Stimulated activated CD8-positive, alpha-beta memory T cell treated with anti-CD3 and anti-CD28 coated beads, Interleukin-12 subunit alpha, Interleukin-12 subunit beta, amount 100 ng/mL, for 24 hours (primary cell): ENCODE results near the gene IMPG1.
"Not testable (repeated sequence)": the region's sequence is repeated elsewhere in the genome, so short reads cannot be mapped to it uniquely, and the experiment has no call there.

ENCODE experiments used
- DNase-seq: peaks from one replicate; pipeline ENCODE4 v3.0.0-alpha.2; 2020; ENCODE audit errors: extremely low read depth

The IMPG1 gene

DNA sequence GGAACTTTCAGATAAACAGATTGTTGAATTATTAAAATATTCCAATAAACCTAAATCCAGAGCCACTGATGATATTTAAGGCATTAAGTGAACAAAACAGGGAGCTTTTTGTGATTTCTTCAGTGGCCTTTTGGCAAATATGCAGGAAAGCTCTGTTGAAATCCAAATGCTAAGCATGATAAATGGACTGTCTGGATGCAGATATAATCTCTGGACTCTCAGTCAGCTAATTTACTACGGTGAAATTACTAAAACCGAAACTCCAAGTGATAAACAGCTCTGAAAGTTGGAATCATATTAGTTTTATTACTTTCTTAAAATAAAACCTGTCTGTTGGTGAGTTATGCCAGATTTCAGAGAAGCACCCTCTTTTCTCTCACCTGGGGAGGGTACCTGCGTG lies 120.3 kb downstream of the IMPG1 start:
- no peak for DNase-seq

DNA sequence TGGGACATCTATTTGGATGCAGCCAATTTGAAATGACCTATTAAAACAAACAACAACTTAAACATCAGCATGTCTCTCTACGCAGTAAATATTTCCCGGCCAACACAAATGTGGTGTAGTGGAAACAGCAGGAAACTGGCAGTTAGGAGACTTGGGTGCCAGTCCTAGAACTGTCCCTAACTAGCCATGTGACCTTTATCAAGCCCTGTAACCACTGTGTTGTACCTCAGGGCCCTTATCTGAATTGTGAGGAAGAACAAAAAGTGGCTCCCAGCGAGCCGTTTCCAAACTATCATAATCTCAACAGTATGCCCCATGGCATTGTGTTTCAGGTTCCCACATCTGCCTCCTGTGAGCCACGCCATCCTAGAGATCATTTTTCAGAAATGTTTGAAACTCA lies 124.5 kb downstream of the IMPG1 start:
- no peak for DNase-seq

- DNase-seq, result no peak
Measured at GRCh38 chr6:75946146-75946831, 126.2 kb downstream of the IMPG1 start.

GRCh38 chr6:75943381-75943780 lies 129.1 kb downstream of the IMPG1 start:
- DNase-seq, result no peak

- DNase-seq, result no peak
Measured at GRCh38 chr6:75941509-75941908, 131.0 kb downstream of the IMPG1 start.

GRCh38 chr6:75940564-75940963 lies 131.9 kb downstream of the IMPG1 start:
- DNase-seq, result no peak

DNA sequence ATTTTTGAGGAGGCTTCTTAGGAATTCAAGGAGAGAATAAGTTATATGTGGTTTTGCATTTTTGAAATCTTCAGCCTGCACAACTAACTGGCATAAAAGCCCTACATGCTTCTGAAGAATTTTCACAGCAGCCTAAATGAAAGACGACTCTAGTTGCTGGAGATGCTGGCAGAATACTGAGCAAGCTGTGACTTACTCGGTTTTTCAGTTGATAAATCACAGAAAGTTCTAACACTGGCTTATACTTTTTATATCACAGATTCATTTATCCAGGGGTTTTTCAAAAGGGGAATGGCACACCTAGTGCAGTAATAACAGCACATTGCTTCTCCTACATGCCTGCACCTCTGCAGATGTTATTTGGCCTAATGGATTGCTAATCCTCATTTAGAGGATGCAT lies 134.6 kb downstream of the IMPG1 start:
- DNase-seq, result no peak

DNA sequence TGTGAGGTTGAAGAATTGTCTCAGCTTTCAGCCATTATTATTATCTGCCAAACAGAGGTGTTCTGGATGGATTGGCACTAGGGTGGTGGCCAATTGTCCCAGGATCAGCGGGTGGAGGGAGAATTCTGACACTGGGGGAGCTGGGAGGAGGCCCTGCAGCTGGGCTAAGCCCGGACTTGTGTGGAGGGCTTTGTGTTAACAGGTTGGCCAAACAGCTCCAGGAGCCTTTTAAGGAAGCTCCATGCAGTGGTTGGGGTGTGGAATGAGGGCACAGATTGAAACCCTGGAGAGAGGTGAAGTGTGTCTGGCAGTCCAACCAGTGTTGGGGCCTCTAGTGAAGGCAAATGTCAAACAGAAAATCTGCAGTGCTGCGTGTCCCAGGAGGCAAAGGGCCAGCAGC lies 135.8 kb downstream of the IMPG1 start:
- DNase-seq, result no peak

DNA sequence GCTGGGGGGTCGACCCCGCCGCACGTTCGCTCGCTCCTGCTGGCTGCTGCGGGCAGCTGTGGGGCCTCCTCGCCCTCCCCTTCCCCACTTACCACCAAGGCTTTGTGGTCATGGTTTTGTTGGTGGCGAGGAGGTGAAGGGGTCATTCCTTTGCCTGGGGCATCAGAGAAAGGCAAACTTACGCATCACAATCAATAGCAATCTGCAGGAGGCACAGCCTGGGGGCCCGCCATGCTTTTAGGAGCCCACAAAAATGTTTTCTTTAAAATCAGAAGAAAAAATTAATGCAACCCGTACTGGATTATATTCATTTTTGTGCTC lies 137.0 kb downstream of the IMPG1 start:
- DNase-seq, result no peak

- no peak for DNase-seq
Measured at GRCh38 chr6:75934643-75935472, 137.6 kb downstream of the IMPG1 start.

DNA sequence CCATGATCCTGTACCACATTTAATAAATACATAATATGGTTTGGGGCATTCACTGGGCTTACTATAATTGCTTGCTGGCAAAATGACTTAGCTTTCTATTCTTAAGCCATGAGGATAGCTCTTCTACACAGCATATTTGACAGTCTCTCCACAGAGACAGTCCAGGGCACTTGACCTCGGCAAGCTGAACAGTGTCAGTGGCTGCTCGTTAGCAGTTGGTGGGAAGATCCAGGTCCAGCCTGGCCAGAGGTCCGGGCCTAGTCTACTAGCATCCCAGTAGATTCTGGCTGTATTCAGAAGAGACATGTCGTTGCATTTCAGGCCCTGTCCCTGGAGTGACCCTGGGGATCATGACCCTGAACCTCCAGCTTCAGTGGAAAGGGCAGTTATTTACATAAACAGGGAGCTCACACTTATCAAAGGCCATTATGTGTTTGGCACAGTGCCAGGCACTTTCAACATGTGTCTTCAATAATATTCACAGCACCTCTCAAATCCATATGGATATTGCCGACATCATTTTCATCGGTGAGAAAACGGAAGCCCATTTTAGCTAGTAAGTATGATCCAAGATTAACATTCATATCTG lies 139.0 kb downstream of the IMPG1 start:
- no peak for DNase-seq

DNA sequence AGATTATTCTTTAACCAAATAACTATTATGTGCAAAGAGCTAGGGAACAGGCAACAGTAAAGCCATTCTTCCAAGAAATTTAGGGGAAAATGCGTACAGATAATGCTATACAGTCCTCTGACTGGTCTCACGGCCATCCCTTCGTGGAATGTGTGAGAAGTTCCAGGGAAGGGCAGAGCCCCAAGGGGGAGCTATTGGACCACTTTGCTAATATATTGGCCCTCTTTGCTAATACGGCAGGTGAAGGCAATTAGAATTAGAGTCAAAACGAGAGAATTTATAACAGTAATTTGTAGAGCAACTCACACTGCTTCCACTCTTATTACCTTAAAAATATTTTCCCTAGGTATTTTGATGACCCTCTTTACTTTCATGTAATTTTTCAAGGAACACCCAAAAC lies 140.4 kb downstream of the IMPG1 start:
- no peak for DNase-seq

DNA sequence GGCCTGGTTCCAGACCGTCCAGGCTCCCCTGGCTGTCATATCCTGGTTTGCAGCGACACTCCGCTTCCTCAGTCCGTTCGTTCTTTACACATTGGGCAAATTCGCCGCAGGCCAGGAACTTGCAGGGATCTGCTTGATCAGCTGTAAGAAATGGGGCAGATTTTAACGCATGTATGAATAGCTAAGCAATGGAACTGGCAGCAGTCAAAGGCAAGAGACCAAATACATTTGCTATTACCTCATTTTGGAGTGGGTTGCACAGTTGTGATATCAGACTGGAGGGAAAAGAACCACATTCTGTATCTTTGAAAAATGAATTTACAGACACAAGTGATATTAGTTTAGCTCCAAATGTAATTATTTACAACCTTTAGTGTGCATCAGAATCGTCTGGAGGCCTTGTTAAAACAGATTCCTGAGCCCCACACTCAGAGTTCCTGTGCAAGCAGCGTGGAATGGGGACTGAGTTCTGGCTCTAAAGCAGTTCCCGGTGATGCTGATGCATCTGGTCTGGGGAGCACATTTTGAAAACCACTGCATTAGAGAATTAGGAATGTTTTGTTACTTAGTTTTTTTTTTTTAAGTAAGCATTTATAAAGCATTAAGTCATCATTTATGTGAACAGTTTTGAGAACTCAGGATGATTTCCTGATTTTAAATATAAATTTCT lies 141.3 kb downstream of the IMPG1 start:
- no peak for DNase-seq

GRCh38 chr6:75926293-75927168 lies 145.9 kb downstream of the IMPG1 start:
- no peak for DNase-seq

- no peak for DNase-seq
Measured at GRCh38 chr6:75922226-75922625, 150.2 kb downstream of the IMPG1 start.

GRCh38 chr6:75913040-75913439 lies 159.4 kb downstream of the IMPG1 start:
- no peak for DNase-seq

DNA sequence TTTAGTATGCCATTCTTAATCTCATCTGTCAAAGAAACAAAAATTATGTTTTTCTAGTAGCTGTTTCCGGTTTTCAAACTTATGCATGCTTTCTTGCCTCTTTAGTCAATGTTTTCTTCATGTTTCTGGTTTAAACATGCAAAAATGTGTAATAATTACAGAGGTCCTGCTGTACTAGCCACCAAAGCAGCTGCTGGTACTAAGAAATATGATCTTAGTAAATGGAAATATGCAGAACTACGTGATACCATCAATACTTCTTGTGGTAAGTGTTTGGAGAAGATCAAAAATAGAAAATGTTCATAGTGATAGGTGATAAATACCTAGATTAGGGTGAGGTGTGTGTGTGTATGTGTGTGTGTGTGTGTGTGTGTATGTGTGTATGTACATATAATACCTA lies 165.0 kb downstream of the IMPG1 start:
- no peak for DNase-seq

DNA sequence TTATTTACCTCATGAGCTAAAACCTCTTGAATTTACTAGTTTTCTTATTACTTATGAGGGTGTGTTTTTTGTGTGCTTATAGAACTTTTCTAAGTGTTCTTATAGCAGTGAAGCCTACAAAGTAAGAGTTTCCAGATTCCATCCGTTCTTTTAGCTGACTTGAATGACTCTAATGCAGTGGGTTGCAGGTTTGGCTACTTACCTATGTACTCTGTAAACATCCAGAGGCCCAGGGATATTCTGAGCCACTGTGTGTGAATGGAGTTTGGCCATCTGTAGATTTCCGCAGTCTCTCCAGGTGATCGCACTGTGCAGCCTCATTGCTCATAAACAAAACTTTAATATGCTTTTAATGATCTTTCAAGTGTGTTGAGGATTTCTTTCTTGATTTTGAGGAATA lies 165.6 kb downstream of the IMPG1 start:
- DNase-seq, result no peak

DNA sequence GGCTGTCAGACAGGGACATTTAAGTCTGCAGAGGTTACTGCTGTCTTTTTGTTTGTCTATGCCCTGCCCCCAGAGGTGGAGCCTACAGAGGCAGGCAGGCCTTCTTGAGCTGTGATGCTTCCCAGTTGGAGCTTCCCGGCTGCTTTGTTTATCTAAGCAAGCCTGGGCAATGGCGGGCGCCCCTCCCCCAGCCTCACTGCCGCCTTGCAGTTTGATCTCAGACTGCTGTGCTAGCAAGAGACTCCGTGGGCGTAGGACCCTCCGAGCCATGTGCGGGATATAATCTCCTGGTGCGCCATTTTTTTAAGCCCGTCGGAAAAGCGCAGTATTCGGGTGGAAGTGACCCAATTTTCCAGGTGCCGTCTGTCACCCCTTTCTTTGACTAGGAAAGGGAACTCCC lies 167.3 kb downstream of the IMPG1 start:
- not testable (repeated sequence) for DNase-seq

GRCh38 chr6:75900216-75900615 lies 172.2 kb downstream of the IMPG1 start:
- DNase-seq, result not testable (repeated sequence)

DNA sequence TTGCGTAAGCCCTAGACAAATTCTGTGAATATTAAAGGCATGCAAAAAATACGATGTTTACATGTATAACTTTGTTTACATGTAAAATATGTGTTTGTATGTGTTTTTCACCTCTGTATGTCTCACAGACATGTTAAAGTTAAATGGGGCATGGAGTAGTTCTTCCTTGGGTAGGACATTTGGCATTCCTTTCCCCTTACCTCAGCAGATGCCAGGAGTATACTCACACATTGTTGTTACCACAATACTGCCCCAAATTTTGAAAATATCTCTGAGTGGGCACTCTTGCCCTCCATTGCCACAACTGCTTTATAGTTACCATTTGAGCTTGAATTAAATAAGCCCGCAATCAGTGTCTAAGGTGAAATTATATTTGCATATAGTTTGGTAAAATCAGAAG lies 175.9 kb downstream of the IMPG1 start:
- no peak for DNase-seq

GRCh38 chr6:75893776-75894152 lies 178.7 kb downstream of the IMPG1 start:
- no peak for DNase-seq
